ENCODE measurements around the gene LRMDA. TPM values are rescaled to one million over a fixed set of nuclear protein-coding genes. Genes with fewer than 3 reads are reported as not detected.

Gene LRMDA
- total and polyA plus RNA-seq, 12 donors, result 30.7 to 132 (median 78.1) TPM

DNA sequence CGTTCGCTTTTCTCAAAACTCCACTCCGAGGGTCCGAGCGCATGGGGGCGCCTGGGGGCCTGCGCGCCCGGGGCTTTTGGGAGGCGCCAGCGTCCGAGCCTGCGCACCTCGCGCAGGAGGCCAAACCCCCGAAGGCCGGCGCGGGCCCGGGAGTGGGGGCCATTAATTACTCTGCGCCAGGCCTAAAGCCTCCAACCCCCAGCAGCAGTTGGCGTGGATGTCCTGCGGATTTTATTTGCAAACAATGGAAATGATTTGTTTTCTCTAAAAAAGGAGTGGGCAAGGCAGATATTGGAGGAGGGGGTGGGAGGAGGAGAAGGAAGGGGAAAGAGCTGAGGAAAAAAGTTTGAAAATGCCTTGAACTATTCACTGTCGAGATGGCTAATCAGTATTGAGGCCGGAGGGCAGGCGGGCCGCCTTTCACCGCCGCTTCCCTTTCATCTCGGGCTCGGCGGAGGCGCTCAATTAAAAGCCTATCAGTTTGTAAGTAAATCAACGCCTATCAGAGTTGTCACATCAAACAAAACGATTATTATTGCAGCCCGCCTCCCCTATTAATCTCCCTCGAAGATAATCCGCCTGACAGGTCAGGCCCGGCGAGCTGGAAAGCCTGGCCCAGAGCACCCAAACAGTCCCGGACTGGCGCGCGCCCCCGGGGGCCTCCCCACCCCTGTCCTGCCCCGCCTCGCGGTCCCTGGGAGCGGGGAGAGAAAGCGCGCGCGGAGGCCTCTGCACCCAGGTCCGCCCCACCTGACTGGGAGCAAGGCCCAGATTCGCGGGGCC is 26.4 kb upstream of the LRMDA start:
- no peaks in the 10 kb centered on the region for H3K36me3 ChIP-seq (replicated peaks in 1 of 2)
- peak overlapping the region; percentile 69 to 99 (median 95) for H3K27ac ChIP-seq
- H3K4me3 ChIP-seq, result peak overlapping the region in 3 of 4 donors; percentile 25 to 99 (median 72)
- DNase-seq, result peak; percentile 80 to 90 (median 87)
- H3K4me1 ChIP-seq (replicated peaks in 1 of 2), result peaks cover 0 to 15% of the 10 kb centered on the region in 2 donors
- TF ChIP-seq POLR2A (IDR thresholded peaks at IDR 0.05), result peak in 1 of 2 donors; percentile 12
- TF ChIP-seq, protein P1, sequence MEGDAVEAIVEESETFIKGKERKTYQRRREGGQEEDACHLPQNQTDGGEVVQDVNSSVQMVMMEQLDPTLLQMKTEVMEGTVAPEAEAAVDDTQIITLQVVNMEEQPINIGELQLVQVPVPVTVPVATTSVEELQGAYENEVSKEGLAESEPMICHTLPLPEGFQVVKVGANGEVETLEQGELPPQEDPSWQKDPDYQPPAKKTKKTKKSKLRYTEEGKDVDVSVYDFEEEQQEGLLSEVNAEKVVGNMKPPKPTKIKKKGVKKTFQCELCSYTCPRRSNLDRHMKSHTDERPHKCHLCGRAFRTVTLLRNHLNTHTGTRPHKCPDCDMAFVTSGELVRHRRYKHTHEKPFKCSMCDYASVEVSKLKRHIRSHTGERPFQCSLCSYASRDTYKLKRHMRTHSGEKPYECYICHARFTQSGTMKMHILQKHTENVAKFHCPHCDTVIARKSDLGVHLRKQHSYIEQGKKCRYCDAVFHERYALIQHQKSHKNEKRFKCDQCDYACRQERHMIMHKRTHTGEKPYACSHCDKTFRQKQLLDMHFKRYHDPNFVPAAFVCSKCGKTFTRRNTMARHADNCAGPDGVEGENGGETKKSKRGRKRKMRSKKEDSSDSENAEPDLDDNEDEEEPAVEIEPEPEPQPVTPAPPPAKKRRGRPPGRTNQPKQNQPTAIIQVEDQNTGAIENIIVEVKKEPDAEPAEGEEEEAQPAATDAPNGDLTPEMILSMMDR (IDR thresholded peaks at IDR 0.05), result peak in 2 of 6 experiments; percentile 6 to 21
- WGBS, 4 donors, result 18 to 31% (median 23%) methylated on average over 16 to 56 of the region's 56 CpGs
- no peaks in the 10 kb centered on the region for H3K27me3 ChIP-seq
- intact Hi-C loops (cut with DNase I), result loop anchor here (5.0 to 10.0 kb wide), 8 partner anchors 60 to 682 kb away; no protein-coding TSS in a partner anchor
- no peaks in the 10 kb centered on the region for H3K9me3 ChIP-seq (replicated peaks in 1 of 3)

DNA sequence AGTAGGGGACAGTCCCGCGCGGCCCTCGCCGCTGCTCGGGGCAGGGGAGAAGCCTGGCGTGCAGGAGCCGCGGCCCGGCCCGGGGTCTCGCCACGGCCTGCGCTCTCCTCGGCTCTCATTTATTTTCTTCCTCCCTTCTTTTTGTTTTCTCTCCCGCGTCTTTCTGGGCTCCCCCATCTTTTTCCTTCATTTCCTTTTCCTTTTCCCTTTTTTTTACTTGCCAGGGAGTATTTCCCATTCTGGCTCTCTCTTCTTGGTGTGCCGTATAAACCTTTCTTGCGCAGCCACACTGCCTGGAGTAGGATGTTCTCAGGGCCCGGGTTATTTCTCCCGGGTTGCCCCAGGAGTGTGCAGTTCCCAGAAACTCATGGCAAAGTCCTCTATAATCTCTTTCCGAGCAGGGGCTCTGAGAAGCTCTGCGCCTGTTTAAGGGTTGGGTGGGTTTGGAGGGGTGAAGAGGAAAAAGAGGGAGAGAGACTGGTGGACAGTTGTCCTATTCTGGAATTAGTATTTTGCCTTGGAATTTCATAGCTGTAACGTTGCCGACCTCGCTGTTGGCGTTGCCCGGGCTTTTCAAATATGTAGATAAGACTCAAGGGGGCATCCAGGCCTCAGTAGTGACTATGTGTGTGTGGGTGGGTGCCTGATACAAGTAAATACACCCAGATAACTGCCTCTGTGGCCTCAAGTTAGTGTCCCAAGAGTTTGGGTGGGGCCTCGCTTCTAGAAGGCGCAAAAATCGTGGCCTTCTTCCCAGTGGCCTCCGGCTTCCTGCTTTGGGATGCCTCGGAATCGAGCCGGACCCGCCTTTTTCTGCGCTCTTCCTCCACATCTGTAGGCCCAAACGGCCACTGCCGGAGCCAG is 25.6 kb upstream of the LRMDA start:
- WGBS, 4 donors, result 66 to 75% (median 69%) methylated on average over 33 to 39 of the region's 39 CpGs
- Histone ChIP-seq H3K36me3 (replicated peaks in 1 of 2) (no peaks in the 10 kb centered on the region), H3K27me3 (no peaks in the 10 kb centered on the region), H3K4me1 (replicated peaks in 1 of 2) (peaks cover 0 to 15% of the 10 kb centered on the region in 2 donors), H3K9me3 (replicated peaks in 1 of 3) (no peaks in the 10 kb centered on the region), H3K4me3 (peak overlapping the region in 1 of 4 donors; percentile 72), H3K27ac (peak overlapping the region; percentile 33 to 97 (median 93))
- TF ChIP-seq POLR2A (IDR thresholded peaks at IDR 0.05), result no peak
- TF ChIP-seq, protein P1 (IDR thresholded peaks at IDR 0.05), result no peak
- intact Hi-C loops (cut with DNase I), result loop anchor here (10.0 kb wide), 4 partner anchors 59 to 519 kb away; no protein-coding TSS in a partner anchor
- DNase-seq, result no peak

DNA sequence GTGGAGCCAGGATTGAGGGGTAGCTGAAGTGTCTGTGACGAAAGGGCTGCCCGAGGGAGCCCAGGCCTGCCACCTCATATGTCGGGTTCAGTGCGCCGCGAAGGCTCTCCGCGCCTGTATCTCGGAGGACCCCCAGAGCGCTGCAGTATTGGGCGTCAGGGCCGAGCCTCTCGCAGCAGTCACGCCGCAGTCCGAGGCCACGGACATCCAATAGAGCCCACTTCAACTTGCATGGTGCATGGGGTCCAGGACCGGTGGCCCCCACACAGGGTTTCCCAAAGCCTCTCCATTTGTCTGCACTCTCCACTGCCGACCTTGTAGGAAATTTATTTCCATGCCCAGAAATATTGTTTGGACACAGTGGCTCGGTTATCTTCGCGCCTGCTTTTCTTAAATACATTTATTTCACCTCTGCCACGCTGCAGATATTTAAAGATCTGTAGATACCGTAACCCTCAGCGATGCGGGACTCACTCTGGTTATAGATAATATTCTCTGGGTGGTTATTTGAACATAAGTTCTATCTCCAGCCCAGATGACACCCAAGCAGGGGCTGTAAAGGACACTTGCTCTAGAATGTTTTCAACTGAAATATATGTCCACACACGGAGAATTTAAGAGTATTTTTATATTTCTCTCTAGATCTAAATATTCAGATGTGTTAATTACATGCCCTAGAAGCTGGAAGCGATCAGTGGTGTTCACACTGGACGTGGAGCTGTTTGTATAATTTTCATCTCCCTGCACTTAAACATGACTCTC is 24.8 kb upstream of the LRMDA start:
- WGBS, 4 donors, result 90 to 96% (median 95%) methylated on average over 26 to 29 of the region's 29 CpGs
- peak in 1 of 7 donors; percentile 27 for DNase-seq
- TF ChIP-seq POLR2A (IDR thresholded peaks at IDR 0.05), result no peak
- TF ChIP-seq, protein P1 (IDR thresholded peaks at IDR 0.05), result no peak
- Histone ChIP-seq H3K4me1 (replicated peaks in 1 of 2) (peaks cover 0 to 15% of the 10 kb centered on the region in 2 donors), H3K27me3 (no peaks in the 10 kb centered on the region), H3K4me3 (no peak overlapping the region), H3K27ac (peak overlapping the region in 2 of 5 donors; percentile 93 to 97), H3K36me3 (replicated peaks in 1 of 2) (no peaks in the 10 kb centered on the region), H3K9me3 (replicated peaks in 1 of 3) (no peaks in the 10 kb centered on the region)
- intact Hi-C loops (cut with DNase I), result loop anchor here (10.0 kb wide), 4 partner anchors 58 to 518 kb away; no protein-coding TSS in a partner anchor

Data from adrenal gland (tissue), 12 donors.